Subcutaneous abdominal adipose tissue (tissue), 5 donors: Measurements from ENCODE around the gene GSC.
A peak's percentile ranks its signal among the peaks of the same experiment; 100 is the strongest.

Source experiments
- H3K27ac ChIP-seq: one replicate; pipeline ENCODE4 v1.7.0; 2013; ENCODE audit warnings: low read depth, mild to moderate bottlenecking, inconsistent platforms, low read length, moderate library complexity
- H3K27me3 ChIP-seq, 5 donors: one replicate each; pipeline ENCODE4 v1.7.0; 2013; ENCODE audit warnings: low read length in 5 of 5, inconsistent platforms in 1 of 5; ENCODE audit not compliant: control insufficient read depth in 5 of 5, insufficient read depth in 4 of 5
- H3K36me3 ChIP-seq, 5 donors: one replicate each; pipeline ENCODE4 v1.7.0; 2013; ENCODE audit warnings: low read length in 5 of 5; ENCODE audit not compliant: control insufficient read depth in 5 of 5, insufficient read depth in 5 of 5
- H3K4me1 ChIP-seq, 5 donors: one replicate each; pipeline ENCODE4 v1.7.0; 2013; ENCODE audit warnings: low read length in 5 of 5, mild to moderate bottlenecking in 3 of 5, moderate library complexity in 1 of 5; ENCODE audit not compliant: control insufficient read depth in 5 of 5, insufficient read depth in 5 of 5
- H3K4me3 ChIP-seq, 5 donors: one replicate each; pipeline ENCODE4 v1.7.0; 2013; ENCODE audit warnings: low read length in 5 of 5, low read depth in 1 of 5
- H3K9ac ChIP-seq, 5 donors: one replicate each; pipeline ENCODE4 v1.7.0; 2013; ENCODE audit warnings: low read length in 5 of 5, mild to moderate bottlenecking in 4 of 5, moderate library complexity in 3 of 5
- H3K9me3 ChIP-seq, 5 donors: one replicate each; pipeline ENCODE4 v1.7.0; 2013; ENCODE audit warnings: low read length in 5 of 5; ENCODE audit not compliant: control insufficient read depth in 5 of 5
- donor health status: healthy.
- donor health status: healthy.
- donor health status: healthy.
- donor health status: healthy.
- donor health status: healthy.

Gene GSC

GRCh38 chr14:94762431-94762830 is 7.5 kb downstream of the GSC start:
- Histone ChIP-seq H3K36me3 (no peaks in the 10 kb centered on the region), H3K9me3 (no peaks in the 10 kb centered on the region), H3K27me3 (peaks cover 0 to 15% (median 3%) of the 10 kb centered on the region in 5 donors), H3K9ac (no peak overlapping the region), H3K4me3 (no peak overlapping the region), H3K4me1 (peaks cover 4 to 37% (median 23%) of the 10 kb centered on the region in 5 donors), H3K27ac (peak overlapping the region; percentile 35)

DNA sequence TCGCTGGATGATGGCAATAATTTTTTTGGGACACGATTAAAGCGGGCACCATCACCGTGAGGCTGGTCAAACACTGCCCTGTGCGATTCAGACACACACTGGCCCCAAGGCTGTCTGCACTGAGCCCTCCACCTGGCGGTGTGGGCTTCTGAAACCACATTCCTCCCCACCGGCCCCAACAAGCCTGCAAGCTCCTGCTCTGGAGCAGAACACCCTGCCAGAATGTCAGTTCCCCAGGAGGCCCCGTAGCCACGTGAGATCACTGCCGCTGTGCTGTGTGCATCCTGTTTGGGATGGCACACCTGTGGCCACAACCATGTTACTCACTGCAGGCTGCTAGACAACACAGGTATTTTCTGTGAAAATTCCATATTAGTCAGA is 7.9 kb downstream of the GSC start:
- Histone ChIP-seq H3K4me3 (no peak overlapping the region), H3K4me1 (peaks cover 4 to 40% (median 24%) of the 10 kb centered on the region in 5 donors), H3K9me3 (no peaks in the 10 kb centered on the region), H3K9ac (no peak overlapping the region), H3K36me3 (no peaks in the 10 kb centered on the region), H3K27ac (peak overlapping the region; percentile 35), H3K27me3 (peaks cover 0 to 11% (median 3%) of the 10 kb centered on the region in 5 donors)

DNA sequence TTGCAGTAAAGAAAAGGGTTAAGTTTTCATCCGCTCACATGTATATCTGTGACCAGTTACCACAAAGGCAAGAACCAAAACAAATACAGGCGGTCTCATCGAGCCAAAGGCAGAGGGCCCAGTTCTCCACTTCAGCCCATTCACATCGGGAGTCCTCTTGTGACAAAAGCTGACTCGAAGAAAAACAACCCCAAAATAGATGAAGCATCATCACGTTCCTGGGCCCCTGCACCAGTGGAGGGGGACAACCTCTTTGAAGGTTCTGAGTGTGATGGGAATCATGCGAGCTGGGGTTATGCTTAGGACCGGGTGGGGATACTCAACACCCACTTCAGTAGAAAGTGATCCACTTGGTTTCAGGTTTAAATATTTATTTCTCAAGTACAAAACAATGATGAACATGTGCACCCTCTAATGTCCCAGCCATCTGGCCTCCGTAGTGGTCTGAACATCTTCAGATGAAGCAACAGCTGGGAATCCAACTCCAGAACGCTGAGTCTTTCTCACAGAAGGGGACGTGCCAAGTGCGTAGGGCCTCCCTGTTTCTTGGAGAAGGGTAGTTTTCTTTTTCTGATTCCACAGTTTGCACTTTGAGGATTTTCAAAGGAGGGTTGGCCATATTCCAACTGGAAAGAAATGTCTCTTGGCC is 8.4 kb downstream of the GSC start:
- no peaks in the 10 kb centered on the region for H3K9me3 ChIP-seq

DNA sequence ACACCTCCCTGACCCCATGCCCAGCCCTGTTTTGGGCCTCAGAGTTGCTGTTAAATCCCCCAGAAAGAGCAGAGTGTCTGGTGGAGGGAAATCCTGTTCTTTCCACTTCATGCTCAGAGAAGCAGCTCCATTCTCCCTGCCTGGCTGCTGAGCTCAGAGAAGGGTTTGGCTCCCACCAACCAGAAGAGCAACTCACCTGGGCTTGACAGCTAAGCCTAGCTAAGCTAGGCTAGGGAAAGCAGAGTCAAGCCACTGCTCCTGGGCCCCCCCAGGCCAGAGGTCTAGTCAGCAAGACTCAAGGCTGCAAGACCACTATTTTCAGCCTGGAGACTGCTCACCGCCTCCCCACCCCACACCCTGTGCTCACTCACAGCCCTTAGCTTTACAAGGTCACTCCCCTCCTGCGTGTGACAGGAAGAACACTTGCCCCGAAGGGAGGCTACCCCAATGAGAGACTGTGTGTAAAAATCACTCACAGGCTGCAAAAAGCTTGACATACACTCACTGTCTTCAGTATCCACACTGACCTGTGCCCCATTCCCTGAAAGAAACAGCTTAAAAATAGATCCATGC is 13.5 kb downstream of the GSC start:
- peaks cover 15 to 65% (median 47%) of the 10 kb centered on the region in 5 donors for H3K4me1 ChIP-seq
- no peaks in the 10 kb centered on the region for H3K36me3 ChIP-seq
- no peaks in the 10 kb centered on the region for H3K27me3 ChIP-seq
- H3K9me3 ChIP-seq = no peaks in the 10 kb centered on the region
- no peak overlapping the region for H3K4me3 ChIP-seq
- H3K9ac ChIP-seq = no peak overlapping the region
- no peak overlapping the region for H3K27ac ChIP-seq

More for the DNA sequence above, 8.4 kb downstream of the GSC start:
- peaks cover 6 to 45% (median 26%) of the 10 kb centered on the region in 5 donors for H3K4me1 ChIP-seq
- peaks cover 0 to 7% (median 3%) of the 10 kb centered on the region in 5 donors for H3K27me3 ChIP-seq
- H3K27ac ChIP-seq = no peak overlapping the region
- H3K9ac ChIP-seq = no peak overlapping the region
- H3K4me3 ChIP-seq = no peak overlapping the region
- no peaks in the 10 kb centered on the region for H3K36me3 ChIP-seq

GRCh38 chr14:94754391-94754942 is 15.4 kb downstream of the GSC start:
- Histone ChIP-seq H3K36me3 (no peaks in the 10 kb centered on the region), H3K4me1 (peaks cover 23 to 69% (median 54%) of the 10 kb centered on the region in 5 donors), H3K27ac (peak overlapping the region; percentile 80), H3K9me3 (no peaks in the 10 kb centered on the region), H3K9ac (no peak overlapping the region), H3K27me3 (no peaks in the 10 kb centered on the region), H3K4me3 (no peak overlapping the region)

DNA sequence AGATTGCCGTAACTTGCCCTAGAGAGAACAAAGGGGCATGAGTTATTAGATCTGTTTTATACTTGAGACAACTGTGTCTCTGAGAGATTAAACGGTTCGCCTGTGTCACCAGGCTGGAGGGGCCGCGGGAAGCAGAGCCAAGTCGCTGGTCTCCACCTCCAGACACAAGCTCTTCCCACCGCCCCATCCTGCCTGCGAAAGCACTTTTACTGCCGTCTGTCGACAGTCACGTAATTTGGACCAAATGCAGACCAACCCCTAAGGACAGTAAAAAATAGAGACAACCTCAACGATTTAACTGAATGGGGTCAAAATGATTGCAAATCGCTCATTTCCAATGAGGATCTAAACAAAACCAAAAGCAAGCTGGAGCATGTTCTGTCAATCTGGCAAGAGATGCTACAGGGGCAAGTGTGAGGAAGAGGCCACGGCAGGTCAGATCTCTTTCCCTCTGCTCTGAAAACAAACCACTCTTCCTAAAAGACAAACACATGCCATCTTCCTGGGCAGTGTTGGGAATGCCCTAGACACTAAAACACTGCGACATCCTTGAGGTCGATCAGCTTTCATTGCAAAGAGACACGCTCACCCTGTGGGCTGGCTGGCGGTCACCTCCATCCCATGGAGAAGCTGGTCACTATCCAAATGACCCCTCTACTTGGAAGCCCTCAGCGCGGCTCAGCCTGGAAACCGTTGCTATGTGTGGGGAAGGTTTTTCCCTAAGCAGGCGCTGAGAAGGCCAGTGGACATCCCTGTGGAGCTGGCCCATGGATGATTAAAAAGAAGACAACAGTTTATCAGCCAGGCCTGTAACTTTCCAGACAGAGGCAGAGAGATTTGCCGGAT is 17.1 kb downstream of the GSC start:
- peak overlapping the region; percentile 80 for H3K27ac ChIP-seq
- no peaks in the 10 kb centered on the region for H3K36me3 ChIP-seq
- H3K27me3 ChIP-seq = no peaks in the 10 kb centered on the region
- H3K9ac ChIP-seq = peak overlapping the region in 2 of 5 donors; percentile 31 to 57
- peak overlapping the region in 4 of 5 donors; percentile 25 to 49 (median 34) for H3K4me3 ChIP-seq
- H3K4me1 ChIP-seq = peaks cover 23 to 62% (median 49%) of the 10 kb centered on the region in 5 donors
- H3K9me3 ChIP-seq = no peaks in the 10 kb centered on the region

DNA sequence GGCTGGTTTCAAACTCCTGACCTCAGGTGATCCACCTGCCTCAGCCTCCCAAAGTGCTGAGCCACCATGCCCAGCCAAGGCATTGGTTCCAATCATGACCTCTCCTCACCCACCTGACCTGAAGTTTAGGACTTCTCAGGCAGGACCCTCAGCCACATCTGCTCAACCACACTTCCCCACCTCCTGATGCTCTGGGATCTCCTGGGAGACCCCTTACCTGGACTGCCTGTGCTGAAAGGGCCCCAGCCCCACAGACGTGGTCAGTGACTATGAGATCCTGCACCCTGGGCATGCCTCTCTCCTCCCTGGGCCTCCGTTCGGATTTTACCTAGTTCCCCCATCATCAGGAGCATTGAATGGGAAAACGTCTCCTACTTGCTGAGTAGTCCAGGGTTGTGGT is 18.0 kb downstream of the GSC start:
- Histone ChIP-seq H3K36me3 (no peaks in the 10 kb centered on the region), H3K27ac (peak overlapping the region; percentile 80), H3K4me1 (peaks cover 23 to 54% (median 42%) of the 10 kb centered on the region in 5 donors), H3K27me3 (no peaks in the 10 kb centered on the region), H3K4me3 (no peak overlapping the region), H3K9me3 (no peaks in the 10 kb centered on the region), H3K9ac (no peak overlapping the region)

GRCh38 chr14:94751321-94751720 is 18.6 kb downstream of the GSC start:
- no peaks in the 10 kb centered on the region for H3K36me3 ChIP-seq
- no peaks in the 10 kb centered on the region for H3K27me3 ChIP-seq
- no peak overlapping the region for H3K27ac ChIP-seq
- H3K4me3 ChIP-seq = no peak overlapping the region
- no peaks in the 10 kb centered on the region for H3K9me3 ChIP-seq
- no peak overlapping the region for H3K9ac ChIP-seq
- peaks cover 20 to 48% (median 38%) of the 10 kb centered on the region in 5 donors for H3K4me1 ChIP-seq

- H3K9ac ChIP-seq = no peak overlapping the region
- no peak overlapping the region for H3K4me3 ChIP-seq
Observed at GRCh38 chr14:94750371-94750770, 19.5 kb downstream of the GSC start.

More at GRCh38 chr14:94750371-94750770, 19.5 kb downstream of the GSC start:
- Histone ChIP-seq H3K36me3 (no peaks in the 10 kb centered on the region), H3K9me3 (no peaks in the 10 kb centered on the region), H3K27ac (no peak overlapping the region), H3K27me3 (no peaks in the 10 kb centered on the region), H3K4me1 (peaks cover 19 to 42% (median 34%) of the 10 kb centered on the region in 5 donors)
